ENCODE data around the gene NCL. TPM values are rescaled to one million over a fixed set of nuclear protein-coding genes. Genes with fewer than 3 reads are reported as not detected.
A peak's percentile ranks its signal among the peaks of the same experiment; 100 is the strongest.

Gene NCL
- total and polyA plus RNA-seq, 2 donors from 2014 or later, result 191 to 382 TPM

GRCh38 chr2:231452799-231453508 lies 11.3 kb downstream of the NCL start:
- peaks cover 31 to 57% (median 46%) of the 10 kb centered on the region in 3 donors for H3K36me3 ChIP-seq (ENCODE audit: control insufficient read depth in 2 of 3, insufficient read depth in 3 of 3, low read length in 3 of 3)

GRCh38 chr2:231450548-231450989 lies 13.7 kb downstream of the NCL start:
- intact Hi-C loops (cut with DNase I), result no loop called here

More at GRCh38 chr2:231452799-231453508, 11.3 kb downstream of the NCL start:
- Histone ChIP-seq H3K9me3 (ENCODE audit: control insufficient read depth in 2 of 3, insufficient read depth in 1 of 3, low read length in 3 of 3) (no peaks in the 10 kb centered on the region), H3K4me3 (ENCODE audit: low read length in 3 of 3) (no peak overlapping the region), H3K27me3 (ENCODE audit: control insufficient read depth, insufficient read depth, low read length) (no peaks in the 10 kb centered on the region), H3K4me1 (ENCODE audit: control insufficient read depth in 2 of 3, insufficient read depth in 2 of 3, low read depth in 1 of 3, low read length in 3 of 3) (no peaks in the 10 kb centered on the region), H3K9ac (ENCODE audit: low read length in 3 of 3) (no peak overlapping the region), H3K27ac (ENCODE audit: low read depth in 2 of 2, low read length in 2 of 2) (no peak overlapping the region)
- no peak for TF ChIP-seq CTCF (IDR thresholded peaks at IDR 0.05; ENCODE audit: borderline replicate concordance, extremely low read depth, insufficient read depth)
- no peak for FAIRE-seq
- peak in 2 of 5 donors; percentile 22 to 30 for DNase-seq
- intact Hi-C loops (cut with DNase I), result no loop called here

GRCh38 chr2:231449503-231450054 lies 14.7 kb downstream of the NCL start:
- Histone ChIP-seq H3K36me3 (ENCODE audit: control insufficient read depth in 2 of 3, insufficient read depth in 3 of 3, low read length in 3 of 3) (peaks cover 3 to 23% (median 13%) of the 10 kb centered on the region in 3 donors), H3K27me3 (ENCODE audit: control insufficient read depth, insufficient read depth, low read length) (no peaks in the 10 kb centered on the region), H3K27ac (ENCODE audit: low read depth in 2 of 2, low read length in 2 of 2) (no peak overlapping the region), H3K9me3 (ENCODE audit: control insufficient read depth in 2 of 3, insufficient read depth in 1 of 3, low read length in 3 of 3) (no peaks in the 10 kb centered on the region), H3K9ac (ENCODE audit: low read length in 3 of 3) (no peak overlapping the region), H3K4me1 (ENCODE audit: control insufficient read depth in 2 of 3, insufficient read depth in 2 of 3, low read depth in 1 of 3, low read length in 3 of 3) (no peaks in the 10 kb centered on the region), H3K4me3 (ENCODE audit: low read length in 3 of 3) (no peak overlapping the region)
- intact Hi-C loops (cut with DNase I), result no loop called here
- FAIRE-seq (no peak), DNase-seq (no peak)
- TF ChIP-seq CTCF (IDR thresholded peaks at IDR 0.05; ENCODE audit: borderline replicate concordance, extremely low read depth, insufficient read depth), result no peak

More at GRCh38 chr2:231450548-231450989, 13.7 kb downstream of the NCL start:
- peaks cover 12 to 33% (median 22%) of the 10 kb centered on the region in 3 donors for H3K36me3 ChIP-seq (ENCODE audit: control insufficient read depth in 2 of 3, insufficient read depth in 3 of 3, low read length in 3 of 3)
- H3K27ac ChIP-seq (ENCODE audit: low read depth in 2 of 2, low read length in 2 of 2), result no peak overlapping the region
- H3K4me3 ChIP-seq (ENCODE audit: low read length in 3 of 3), result no peak overlapping the region
- FAIRE-seq (no peak), DNase-seq (no peak)
- no peaks in the 10 kb centered on the region for H3K27me3 ChIP-seq (ENCODE audit: control insufficient read depth, insufficient read depth, low read length)
- no peaks in the 10 kb centered on the region for H3K9me3 ChIP-seq (ENCODE audit: control insufficient read depth in 2 of 3, insufficient read depth in 1 of 3, low read length in 3 of 3)
- H3K9ac ChIP-seq (ENCODE audit: low read length in 3 of 3), result no peak overlapping the region
- no peaks in the 10 kb centered on the region for H3K4me1 ChIP-seq (ENCODE audit: control insufficient read depth in 2 of 3, insufficient read depth in 2 of 3, low read depth in 1 of 3, low read length in 3 of 3)
- TF ChIP-seq CTCF (IDR thresholded peaks at IDR 0.05; ENCODE audit: borderline replicate concordance, extremely low read depth, insufficient read depth), result no peak
